ENCODE data around the gene ABHD12. TPM values are rescaled to one million over a fixed set of nuclear protein-coding genes. Genes with fewer than 3 reads are reported as not detected.

Gene ABHD12
- total and polyA plus RNA-seq, 2 donors (not counting 3 experiments of a cell fraction or from before 2014, with no cell fraction given): 19.2 to 36.0 TPM

- Histone ChIP-seq H3K9ac (replicated peaks; ENCODE audit: extremely low read depth, insufficient read depth, low read length) (no peak overlapping the region), H3K4me1 (ENCODE audit: control insufficient read depth, extremely low read depth, insufficient read depth, low read length) (no peaks in the 10 kb centered on the region), H2AFZ (ENCODE audit: low read depth, low read length) (no peak overlapping the region), H4K20me1 (replicated peaks; ENCODE audit: control insufficient read depth, extremely low read depth, insufficient read depth, low read length) (no peaks in the 10 kb centered on the region), H3K4me2 (ENCODE audit: insufficient read depth, low read length) (no peak overlapping the region), H3K79me2 (ENCODE audit: control insufficient read depth, insufficient read depth, low read length) (no peaks in the 10 kb centered on the region), H3K9me3 (replicated peaks; ENCODE audit: control insufficient read depth, insufficient read depth, low read length) (no peaks in the 10 kb centered on the region), H3K4me3 (replicated peaks in 1 of 3; ENCODE audit: insufficient read depth in 1 of 3, low read depth in 1 of 3, low read length in 3 of 3) (no peak overlapping the region), H3K9me1 (replicated peaks; ENCODE audit: control insufficient read depth, extremely low read depth, insufficient read depth, low read length) (no peaks in the 10 kb centered on the region), H3K36me3 (ENCODE audit: control insufficient read depth in 2 of 2, extremely low read depth in 1 of 2, insufficient read depth in 2 of 2, low read length in 2 of 2) (peaks cover 10 to 54% of the 10 kb centered on the region in 2 experiments), H3K27ac (ENCODE audit: insufficient read depth, low read depth, low read length) (no peak overlapping the region), H3K27me3 (ENCODE audit: control insufficient read depth in 2 of 2, insufficient read depth in 2 of 2, low read length in 2 of 2) (no peaks in the 10 kb centered on the region)
- intact Hi-C loops (cut with micrococcal nuclease) (no loop called here), dilution Hi-C loops (cut with MboI; ENCODE audit: extremely low pct_ligation_motif_present, low sequenced_read_pairs) (no loop called here)
- no peak for DNase-seq (ENCODE audit: low read depth, low spot score)
- FAIRE-seq: no peak
- CTCF ChIA-PET: interaction anchor here (2.0 kb wide), 1 partner anchor 112 kb away, joined by 6 read pairs; no protein-coding TSS in a partner anchor
- POLR2A ChIA-PET: no interaction called here
- TF ChIP-seq JUN (IDR thresholded peaks at IDR 0.05; ENCODE audit: borderline replicate concordance, insufficient read depth, insufficient read length, low read depth) (no peak), EZH2 (IDR thresholded peaks at IDR 0.05; ENCODE audit: borderline replicate concordance, low read depth, low read length, severe bottlenecking) (no peak), POLR2A (IDR thresholded peaks at IDR 0.05; ENCODE audit: low read depth, low read length) (no peak), POLR2AphosphoS5 (IDR thresholded peaks at IDR 0.05; ENCODE audit: insufficient read depth, low read depth, low read length) (no peak), MAX (IDR thresholded peaks at IDR 0.05; ENCODE audit: insufficient read depth, insufficient read length) (no peak), MYC (IDR thresholded peaks at IDR 0.05; ENCODE audit: low read depth, low read length) (no peak), GATA2 (IDR thresholded peaks at IDR 0.05; ENCODE audit: insufficient read depth, insufficient read length, low read depth, low read length) (no peak), FOS (IDR thresholded peaks at IDR 0.05; ENCODE audit: borderline replicate concordance, insufficient read depth, low read length) (no peak)
- TF ChIP-seq, protein P1, sequence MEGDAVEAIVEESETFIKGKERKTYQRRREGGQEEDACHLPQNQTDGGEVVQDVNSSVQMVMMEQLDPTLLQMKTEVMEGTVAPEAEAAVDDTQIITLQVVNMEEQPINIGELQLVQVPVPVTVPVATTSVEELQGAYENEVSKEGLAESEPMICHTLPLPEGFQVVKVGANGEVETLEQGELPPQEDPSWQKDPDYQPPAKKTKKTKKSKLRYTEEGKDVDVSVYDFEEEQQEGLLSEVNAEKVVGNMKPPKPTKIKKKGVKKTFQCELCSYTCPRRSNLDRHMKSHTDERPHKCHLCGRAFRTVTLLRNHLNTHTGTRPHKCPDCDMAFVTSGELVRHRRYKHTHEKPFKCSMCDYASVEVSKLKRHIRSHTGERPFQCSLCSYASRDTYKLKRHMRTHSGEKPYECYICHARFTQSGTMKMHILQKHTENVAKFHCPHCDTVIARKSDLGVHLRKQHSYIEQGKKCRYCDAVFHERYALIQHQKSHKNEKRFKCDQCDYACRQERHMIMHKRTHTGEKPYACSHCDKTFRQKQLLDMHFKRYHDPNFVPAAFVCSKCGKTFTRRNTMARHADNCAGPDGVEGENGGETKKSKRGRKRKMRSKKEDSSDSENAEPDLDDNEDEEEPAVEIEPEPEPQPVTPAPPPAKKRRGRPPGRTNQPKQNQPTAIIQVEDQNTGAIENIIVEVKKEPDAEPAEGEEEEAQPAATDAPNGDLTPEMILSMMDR (IDR thresholded peaks at IDR 0.05; ENCODE audit: extremely low read depth in 1 of 2, insufficient read depth in 1 of 2, low read depth in 1 of 2, low read length in 2 of 2): no peak
- BruUV-seq (replicated peaks): no TSS peak
Observed at GRCh38 chr20:25286917-25287316, 103.7 kb downstream of the ABHD12 start.
